Right lobe of liver (tissue), 4 donors: ENCODE results near the gene ADISSP.

Experiments used
- POLR2A ChIP-seq: fragments of 450-650 bp; IDR thresholded peaks from one replicate; pipeline ENCODE4 v1.6.1; 2017; ENCODE audit warnings: antibody characterized with exemption, mild to moderate bottlenecking
- TF ChIP-seq, protein P1 (sequence below), 4 donors: fragments of 200-600 bp in 3 of 4; fragments of 450-650 bp in 1 of 4; IDR thresholded peaks; one replicate each; pipeline versions ENCODE4 v1.5.1 to v1.8.0; 2016 to 2022; ENCODE audit warnings: antibody characterized with exemption in 4 of 4, mild to moderate bottlenecking in 2 of 4
- donor health status: DM: no; HTN: no; CAD: no.
- donor health status: DM: no; HTN: no; CAD: no.
- donor health status: DM: no; HTN: yes; CAD: no.

DNA sequence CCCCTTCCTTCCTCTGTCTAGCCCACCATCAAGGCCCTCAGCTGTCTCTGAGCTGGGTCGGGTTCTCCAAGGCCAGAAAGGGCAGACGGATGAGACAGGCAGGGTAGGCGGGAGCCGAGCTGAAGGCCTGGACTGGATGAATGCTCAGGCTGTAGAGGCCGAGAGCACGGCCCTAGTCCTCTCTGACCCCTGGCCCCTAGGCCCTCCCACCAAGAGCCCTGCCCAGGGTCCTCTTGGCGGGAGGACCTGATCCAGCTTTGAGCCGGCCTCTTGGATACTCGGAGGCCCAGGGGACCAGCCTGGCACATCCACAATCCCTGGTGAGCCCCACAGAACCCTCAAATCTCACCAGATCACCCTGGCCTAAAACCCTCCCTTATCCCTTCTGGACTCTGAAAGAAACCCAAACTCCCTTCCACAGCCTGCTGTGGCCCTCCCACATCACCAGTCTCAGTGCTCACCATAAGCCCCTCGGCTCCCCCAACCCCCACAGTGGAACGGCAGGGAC, 8.2 kb downstream of the ADISSP start:
- TF ChIP-seq, protein P1, sequence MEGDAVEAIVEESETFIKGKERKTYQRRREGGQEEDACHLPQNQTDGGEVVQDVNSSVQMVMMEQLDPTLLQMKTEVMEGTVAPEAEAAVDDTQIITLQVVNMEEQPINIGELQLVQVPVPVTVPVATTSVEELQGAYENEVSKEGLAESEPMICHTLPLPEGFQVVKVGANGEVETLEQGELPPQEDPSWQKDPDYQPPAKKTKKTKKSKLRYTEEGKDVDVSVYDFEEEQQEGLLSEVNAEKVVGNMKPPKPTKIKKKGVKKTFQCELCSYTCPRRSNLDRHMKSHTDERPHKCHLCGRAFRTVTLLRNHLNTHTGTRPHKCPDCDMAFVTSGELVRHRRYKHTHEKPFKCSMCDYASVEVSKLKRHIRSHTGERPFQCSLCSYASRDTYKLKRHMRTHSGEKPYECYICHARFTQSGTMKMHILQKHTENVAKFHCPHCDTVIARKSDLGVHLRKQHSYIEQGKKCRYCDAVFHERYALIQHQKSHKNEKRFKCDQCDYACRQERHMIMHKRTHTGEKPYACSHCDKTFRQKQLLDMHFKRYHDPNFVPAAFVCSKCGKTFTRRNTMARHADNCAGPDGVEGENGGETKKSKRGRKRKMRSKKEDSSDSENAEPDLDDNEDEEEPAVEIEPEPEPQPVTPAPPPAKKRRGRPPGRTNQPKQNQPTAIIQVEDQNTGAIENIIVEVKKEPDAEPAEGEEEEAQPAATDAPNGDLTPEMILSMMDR (IDR thresholded peaks at IDR 0.05): no peak
- TF ChIP-seq POLR2A: no peak
